Measurements from ENCODE around the gene NDUFS5. TPM values are rescaled to one million over a fixed set of nuclear protein-coding genes. Genes with fewer than 3 reads are reported as not detected.

Gene NDUFS5
- total and polyA plus RNA-seq, 10 of the 15 experiments (the other 5 are each of a cell fraction or from before 2014, with no cell fraction given): 240 to 1,578 (median 831) TPM

DNA sequence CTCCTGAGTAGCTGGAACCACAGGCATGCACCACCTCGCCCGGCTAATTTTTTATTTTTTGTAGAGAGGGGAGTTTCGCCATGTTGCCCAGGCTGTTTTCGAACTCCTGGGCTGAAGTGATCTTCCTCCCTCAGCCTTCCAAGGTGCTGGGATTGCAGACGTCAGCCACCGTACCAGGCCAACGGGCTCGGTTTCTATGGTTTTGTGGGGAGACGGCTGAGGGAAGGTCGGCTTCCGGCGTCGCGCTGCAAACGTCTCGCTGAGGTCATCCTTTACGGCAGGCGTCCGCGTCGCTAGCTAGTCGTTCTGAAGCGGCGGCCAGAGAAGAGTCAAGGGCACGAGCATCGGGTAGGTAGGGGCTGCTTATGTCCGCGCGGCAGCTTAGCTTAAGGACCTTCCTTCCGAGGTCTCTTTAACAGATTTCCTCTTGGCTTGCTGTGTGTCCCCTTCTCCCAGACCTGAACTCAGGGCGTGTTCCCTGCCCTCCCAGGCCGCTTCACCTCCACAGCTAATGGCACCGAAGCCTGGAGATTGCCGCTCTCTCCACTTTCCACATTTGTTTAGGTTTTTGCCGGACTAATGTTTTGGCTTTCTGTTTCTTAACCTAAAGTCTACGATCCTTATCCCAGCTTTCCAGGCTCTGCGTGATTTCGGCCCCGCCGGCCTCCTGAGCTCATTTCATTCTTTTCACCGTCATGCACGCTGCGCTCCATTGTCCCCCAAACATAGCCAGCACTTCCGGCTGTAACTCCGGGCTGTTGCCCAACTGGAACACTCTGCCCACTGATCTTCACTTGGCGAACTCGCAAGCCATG is at the start of gene NDUFS5 (continued):
- TF ChIP-seq E4F1 (IDR thresholded peaks at IDR 0.05; ENCODE audit: borderline replicate concordance, partially characterized antibody): peak; percentile 98
- TF ChIP-seq, protein P1, sequence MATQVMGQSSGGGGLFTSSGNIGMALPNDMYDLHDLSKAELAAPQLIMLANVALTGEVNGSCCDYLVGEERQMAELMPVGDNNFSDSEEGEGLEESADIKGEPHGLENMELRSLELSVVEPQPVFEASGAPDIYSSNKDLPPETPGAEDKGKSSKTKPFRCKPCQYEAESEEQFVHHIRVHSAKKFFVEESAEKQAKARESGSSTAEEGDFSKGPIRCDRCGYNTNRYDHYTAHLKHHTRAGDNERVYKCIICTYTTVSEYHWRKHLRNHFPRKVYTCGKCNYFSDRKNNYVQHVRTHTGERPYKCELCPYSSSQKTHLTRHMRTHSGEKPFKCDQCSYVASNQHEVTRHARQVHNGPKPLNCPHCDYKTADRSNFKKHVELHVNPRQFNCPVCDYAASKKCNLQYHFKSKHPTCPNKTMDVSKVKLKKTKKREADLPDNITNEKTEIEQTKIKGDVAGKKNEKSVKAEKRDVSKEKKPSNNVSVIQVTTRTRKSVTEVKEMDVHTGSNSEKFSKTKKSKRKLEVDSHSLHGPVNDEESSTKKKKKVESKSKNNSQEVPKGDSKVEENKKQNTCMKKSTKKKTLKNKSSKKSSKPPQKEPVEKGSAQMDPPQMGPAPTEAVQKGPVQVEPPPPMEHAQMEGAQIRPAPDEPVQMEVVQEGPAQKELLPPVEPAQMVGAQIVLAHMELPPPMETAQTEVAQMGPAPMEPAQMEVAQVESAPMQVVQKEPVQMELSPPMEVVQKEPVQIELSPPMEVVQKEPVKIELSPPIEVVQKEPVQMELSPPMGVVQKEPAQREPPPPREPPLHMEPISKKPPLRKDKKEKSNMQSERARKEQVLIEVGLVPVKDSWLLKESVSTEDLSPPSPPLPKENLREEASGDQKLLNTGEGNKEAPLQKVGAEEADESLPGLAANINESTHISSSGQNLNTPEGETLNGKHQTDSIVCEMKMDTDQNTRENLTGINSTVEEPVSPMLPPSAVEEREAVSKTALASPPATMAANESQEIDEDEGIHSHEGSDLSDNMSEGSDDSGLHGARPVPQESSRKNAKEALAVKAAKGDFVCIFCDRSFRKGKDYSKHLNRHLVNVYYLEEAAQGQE (IDR thresholded peaks at IDR 0.05; ENCODE audit: low read depth, low read length): no peak
- TF ChIP-seq LARP7 (IDR thresholded peaks at IDR 0.05): peak; percentile 81
- no peak for TF ChIP-seq TCF7 (IDR thresholded peaks at IDR 0.05; ENCODE audit: borderline replicate concordance)
- peak; percentile 57; the same call in 1 of the 2 replicates for TF ChIP-seq ATF3 (IDR thresholded peaks at IDR 0.05; ENCODE audit: borderline replicate concordance, extremely low read depth, low read depth, low read length)
- no peak for TF ChIP-seq ZNF384 (IDR thresholded peaks at IDR 0.05; ENCODE audit: borderline replicate concordance, low read depth, low read length)
- TF ChIP-seq GATAD2B (conservative IDR thresholded peaks at IDR 0.05; ENCODE audit: low read depth): peak; percentile 43; the same call in 1 of the 2 replicates
- TF ChIP-seq ASH2L (IDR thresholded peaks at IDR 0.05; ENCODE audit: borderline replicate concordance, low read depth): no peak
- TF ChIP-seq ZNF217 (IDR thresholded peaks at IDR 0.05): no peak; the same call in 1 of the 2 replicates
- no peak for TF ChIP-seq TARDBP (IDR thresholded peaks at IDR 0.05; ENCODE audit: borderline replicate concordance)
- TF ChIP-seq WRNIP1 (IDR thresholded peaks at IDR 0.05; ENCODE audit: borderline replicate concordance, low read depth, low read length): no peak
- peak; percentile 54; the same call in 2 of the 3 replicates for TF ChIP-seq POU2F2 (IDR thresholded peaks at IDR 0.05; ENCODE audit: borderline replicate concordance, low read depth, low read length)
- 0 out of 2 replicates have a peak, but pooled peaks have one; percentile 29 for TF ChIP-seq TCF3 (IDR thresholded peaks at IDR 0.05; ENCODE audit: borderline replicate concordance, insufficient read depth, low read depth, low read length)
- peak; percentile 73; the same call in 1 of the 2 replicates for TF ChIP-seq SMAD5 (IDR thresholded peaks at IDR 0.05; ENCODE audit: low read depth)
- no peak for TF ChIP-seq BCL11A (IDR thresholded peaks at IDR 0.05; ENCODE audit: low read depth, low read length)
- TF ChIP-seq HSF1 (IDR thresholded peaks at IDR 0.05; ENCODE audit: low read depth, low read length): no peak
- no peak for TF ChIP-seq FOXM1 (IDR thresholded peaks at IDR 0.05; ENCODE audit: low read depth, low read length)
- no peak; the same call in 1 of the 2 replicates for TF ChIP-seq POLR2AphosphoS2 (IDR thresholded peaks at IDR 0.05; ENCODE audit: low read depth, low read length)
- no peak for TF ChIP-seq CBX5 (IDR thresholded peaks at IDR 0.05; ENCODE audit: low read depth)
